Testis (tissue), 2 donors: ENCODE data around the gene CRIM1.

Experiments
- POLR2A ChIP-seq: fragments of 450-650 bp; IDR thresholded peaks from one replicate; pipeline ENCODE4 v1.6.1; 2017; ENCODE audit warnings: antibody characterized with exemption, mild to moderate bottlenecking, moderate library complexity
- TF ChIP-seq, protein P1 (sequence below), 3 experiments: fragments of 450-650 bp in 2 of 3; fragments of 200-600 bp in 1 of 3; sonication (generic) in 1 of 3; IDR thresholded peaks; one replicate each; pipeline ENCODE4 v1.5.1; 2016 to 2019; ENCODE audit warnings: antibody characterized with exemption in 3 of 3, mild to moderate bottlenecking in 2 of 3, moderate library complexity in 1 of 3

DNA sequence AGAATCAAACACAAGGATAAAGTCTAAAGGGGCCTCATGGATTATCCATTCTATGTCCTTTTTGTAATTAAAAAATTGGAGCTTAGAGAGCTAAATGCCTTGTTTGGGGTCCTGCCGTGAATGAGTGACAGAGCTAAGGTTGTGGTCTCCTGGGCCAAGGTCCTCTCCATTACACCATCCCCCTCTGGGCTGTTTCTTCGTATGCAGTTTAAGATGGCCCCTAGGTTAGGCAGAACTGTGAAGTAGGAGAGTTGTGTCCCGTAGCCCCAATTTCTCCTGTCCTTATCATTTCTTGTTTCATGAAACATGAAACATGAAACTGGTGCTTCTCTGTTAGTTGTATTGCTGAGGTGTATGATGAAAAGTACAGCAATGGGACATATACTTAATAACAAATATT lies 32.9 kb downstream of the CRIM1 start:
- TF ChIP-seq, protein P1, sequence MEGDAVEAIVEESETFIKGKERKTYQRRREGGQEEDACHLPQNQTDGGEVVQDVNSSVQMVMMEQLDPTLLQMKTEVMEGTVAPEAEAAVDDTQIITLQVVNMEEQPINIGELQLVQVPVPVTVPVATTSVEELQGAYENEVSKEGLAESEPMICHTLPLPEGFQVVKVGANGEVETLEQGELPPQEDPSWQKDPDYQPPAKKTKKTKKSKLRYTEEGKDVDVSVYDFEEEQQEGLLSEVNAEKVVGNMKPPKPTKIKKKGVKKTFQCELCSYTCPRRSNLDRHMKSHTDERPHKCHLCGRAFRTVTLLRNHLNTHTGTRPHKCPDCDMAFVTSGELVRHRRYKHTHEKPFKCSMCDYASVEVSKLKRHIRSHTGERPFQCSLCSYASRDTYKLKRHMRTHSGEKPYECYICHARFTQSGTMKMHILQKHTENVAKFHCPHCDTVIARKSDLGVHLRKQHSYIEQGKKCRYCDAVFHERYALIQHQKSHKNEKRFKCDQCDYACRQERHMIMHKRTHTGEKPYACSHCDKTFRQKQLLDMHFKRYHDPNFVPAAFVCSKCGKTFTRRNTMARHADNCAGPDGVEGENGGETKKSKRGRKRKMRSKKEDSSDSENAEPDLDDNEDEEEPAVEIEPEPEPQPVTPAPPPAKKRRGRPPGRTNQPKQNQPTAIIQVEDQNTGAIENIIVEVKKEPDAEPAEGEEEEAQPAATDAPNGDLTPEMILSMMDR (IDR thresholded peaks at IDR 0.05): no peak
- no peak for TF ChIP-seq POLR2A
